ENCODE results near the gene ZNF385B.

ZNF385B gene

DNA sequence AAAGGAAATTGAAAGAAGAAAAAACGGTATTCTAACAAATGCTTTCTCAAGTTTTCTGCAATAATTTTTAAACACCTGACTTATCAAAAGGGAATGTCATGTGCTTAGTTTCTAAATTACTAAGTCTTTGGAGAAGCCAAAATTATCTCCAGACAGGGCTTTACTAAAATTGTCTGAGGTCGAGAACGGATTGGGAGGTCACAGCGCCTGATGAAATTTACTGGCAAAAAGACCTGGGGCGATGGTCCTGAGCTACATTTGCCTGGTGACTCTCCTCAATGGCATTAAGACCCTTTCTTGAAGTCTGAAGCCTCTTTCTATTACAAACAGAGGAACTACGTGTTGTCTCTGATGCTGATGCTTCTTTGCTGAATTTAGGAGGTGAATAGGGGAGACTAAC, 305.0 kb downstream of the ZNF385B start:
- H3K4me3 ChIP-seq (ENCODE audit: low read depth, low read length): no peak overlapping the region
- TF ChIP-seq, protein P1, sequence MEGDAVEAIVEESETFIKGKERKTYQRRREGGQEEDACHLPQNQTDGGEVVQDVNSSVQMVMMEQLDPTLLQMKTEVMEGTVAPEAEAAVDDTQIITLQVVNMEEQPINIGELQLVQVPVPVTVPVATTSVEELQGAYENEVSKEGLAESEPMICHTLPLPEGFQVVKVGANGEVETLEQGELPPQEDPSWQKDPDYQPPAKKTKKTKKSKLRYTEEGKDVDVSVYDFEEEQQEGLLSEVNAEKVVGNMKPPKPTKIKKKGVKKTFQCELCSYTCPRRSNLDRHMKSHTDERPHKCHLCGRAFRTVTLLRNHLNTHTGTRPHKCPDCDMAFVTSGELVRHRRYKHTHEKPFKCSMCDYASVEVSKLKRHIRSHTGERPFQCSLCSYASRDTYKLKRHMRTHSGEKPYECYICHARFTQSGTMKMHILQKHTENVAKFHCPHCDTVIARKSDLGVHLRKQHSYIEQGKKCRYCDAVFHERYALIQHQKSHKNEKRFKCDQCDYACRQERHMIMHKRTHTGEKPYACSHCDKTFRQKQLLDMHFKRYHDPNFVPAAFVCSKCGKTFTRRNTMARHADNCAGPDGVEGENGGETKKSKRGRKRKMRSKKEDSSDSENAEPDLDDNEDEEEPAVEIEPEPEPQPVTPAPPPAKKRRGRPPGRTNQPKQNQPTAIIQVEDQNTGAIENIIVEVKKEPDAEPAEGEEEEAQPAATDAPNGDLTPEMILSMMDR (IDR thresholded peaks at IDR 0.05; ENCODE audit: low read depth, low read length): no peak

DNA sequence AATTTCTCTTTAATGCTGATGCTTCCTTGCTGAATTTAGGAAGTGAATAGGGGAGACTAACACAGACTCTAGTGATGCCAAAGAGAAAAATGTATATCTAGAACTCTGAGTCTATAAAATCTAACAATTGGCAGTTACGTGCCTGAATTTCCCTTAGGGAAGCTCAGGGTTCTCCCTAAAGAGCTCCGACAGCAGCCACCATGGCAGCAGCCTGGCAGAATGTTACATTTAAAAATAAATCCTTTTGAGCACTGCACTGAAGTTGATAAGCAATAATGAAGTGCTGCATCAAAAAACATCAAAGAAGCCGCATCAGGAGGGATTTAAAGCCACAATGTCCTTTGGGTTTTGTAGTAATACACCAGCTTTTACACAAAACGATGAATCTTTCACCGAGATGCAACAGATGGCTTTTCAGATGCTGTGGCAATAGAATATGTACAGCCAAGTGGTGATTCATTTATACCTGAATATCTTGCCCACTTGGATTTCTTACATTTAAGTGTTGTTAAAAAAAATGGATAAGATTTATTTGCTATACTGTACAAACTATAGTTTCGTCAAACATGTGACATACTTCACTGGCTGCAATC, 305.6 kb downstream of the ZNF385B start:
- TF ChIP-seq, protein P1 (IDR thresholded peaks at IDR 0.05; ENCODE audit: low read depth, low read length): no peak
- no peak overlapping the region for H3K4me3 ChIP-seq (ENCODE audit: low read depth, low read length)

DNA sequence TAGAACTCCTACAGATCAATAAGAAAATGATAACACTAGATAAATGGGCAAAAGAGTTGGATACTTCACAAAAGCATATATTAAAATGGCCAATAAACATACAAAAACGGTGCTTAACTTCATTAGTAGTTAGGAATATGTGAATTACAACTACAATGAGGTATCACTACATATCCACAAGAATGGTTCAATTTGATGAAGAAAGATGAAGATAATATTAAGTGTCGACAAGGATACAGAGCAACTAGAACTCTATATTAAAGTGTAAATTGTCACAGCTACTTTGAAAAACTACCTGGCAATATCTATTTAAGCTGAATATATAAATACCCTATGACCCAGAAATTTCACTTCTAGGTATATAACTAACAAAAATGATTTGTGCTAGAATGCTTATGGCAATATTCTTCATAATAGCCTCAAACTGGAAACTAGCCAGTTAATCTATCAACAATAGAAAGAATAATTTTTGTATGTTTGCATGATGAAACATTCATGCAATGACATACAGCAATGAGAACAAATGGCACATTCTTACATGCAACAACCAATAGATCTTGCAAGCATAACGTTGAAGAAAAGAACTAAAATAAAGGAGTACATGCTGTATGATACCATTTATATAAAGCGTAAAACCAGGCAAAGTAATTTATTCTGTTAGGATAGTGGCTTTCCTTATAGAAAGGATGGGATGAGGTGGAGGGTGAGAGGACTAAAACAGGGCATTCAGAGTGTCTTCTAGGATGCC, 306.6 kb downstream of the ZNF385B start:
- TF ChIP-seq, protein P1 (IDR thresholded peaks at IDR 0.05; ENCODE audit: low read depth, low read length): no peak
- H3K4me3 ChIP-seq (ENCODE audit: low read depth, low read length): no peak overlapping the region

DNA sequence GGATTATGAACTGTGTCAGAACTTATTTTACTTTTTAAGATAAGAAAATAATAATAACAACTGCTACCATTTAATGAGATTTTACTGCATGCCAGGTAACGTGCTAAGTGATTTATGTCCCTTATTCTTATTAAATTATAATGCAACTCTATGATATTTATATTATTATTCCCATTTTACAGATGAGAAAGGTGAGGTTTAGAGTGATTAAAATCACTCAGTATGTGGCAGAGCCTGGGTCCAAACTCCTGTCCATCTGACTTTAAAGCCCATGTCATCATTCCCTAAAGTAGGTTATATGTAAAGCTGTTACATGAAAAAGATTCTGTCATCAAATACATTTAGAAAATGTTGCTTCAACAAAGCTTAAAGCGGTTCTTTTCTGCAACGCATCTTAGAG, 308.0 kb downstream of the ZNF385B start:
- TF ChIP-seq, protein P1 (IDR thresholded peaks at IDR 0.05; ENCODE audit: low read depth, low read length): no peak
- H3K4me3 ChIP-seq (ENCODE audit: low read depth, low read length): no peak overlapping the region

DNA sequence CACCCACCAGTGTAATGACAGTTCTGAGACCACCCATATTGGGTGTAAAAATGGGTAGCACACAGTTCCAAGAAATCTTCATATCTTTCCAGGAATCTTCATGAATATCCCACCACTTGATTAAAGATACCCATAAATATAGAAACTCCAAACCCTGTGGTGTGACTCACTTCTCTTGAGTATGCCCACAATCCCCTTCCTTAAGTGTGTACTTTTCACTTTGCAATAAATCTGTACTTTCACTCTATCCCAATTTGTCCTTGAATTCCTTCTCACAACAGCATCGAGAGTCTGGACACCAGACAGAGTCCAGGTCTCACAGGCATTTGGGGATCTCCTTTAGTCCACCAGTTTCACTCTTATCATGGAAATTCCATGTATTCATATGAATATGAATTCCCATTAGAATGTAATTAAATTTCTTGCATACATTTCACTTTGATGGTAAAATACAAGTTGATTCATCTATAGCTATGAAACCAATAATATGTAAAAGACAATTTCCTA, 309.8 kb downstream of the ZNF385B start:
- TF ChIP-seq, protein P1 (IDR thresholded peaks at IDR 0.05; ENCODE audit: low read depth, low read length): no peak
- H3K4me3 ChIP-seq (ENCODE audit: low read depth, low read length): no peak overlapping the region

DNA sequence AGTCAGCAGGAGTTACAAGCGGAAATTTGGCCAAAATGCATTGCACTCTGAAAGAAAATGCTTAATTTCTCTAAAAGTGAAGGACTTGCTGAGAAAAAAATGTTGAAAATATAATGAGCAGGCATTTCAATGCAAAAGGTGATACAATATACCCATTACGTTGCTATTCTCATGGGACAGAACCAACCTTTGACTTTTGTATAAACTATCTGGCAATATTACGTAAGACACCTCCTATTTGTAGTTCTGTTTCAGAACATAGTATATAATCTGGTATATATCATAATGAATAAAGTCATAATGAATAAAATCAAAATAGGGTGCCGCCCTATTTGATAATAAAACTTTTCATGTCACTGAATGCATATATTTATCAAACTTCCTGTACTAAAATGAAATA, 310.6 kb downstream of the ZNF385B start:
- TF ChIP-seq, protein P1 (IDR thresholded peaks at IDR 0.05; ENCODE audit: low read depth, low read length): no peak
- no peak overlapping the region for H3K4me3 ChIP-seq (ENCODE audit: low read depth, low read length)

DNA sequence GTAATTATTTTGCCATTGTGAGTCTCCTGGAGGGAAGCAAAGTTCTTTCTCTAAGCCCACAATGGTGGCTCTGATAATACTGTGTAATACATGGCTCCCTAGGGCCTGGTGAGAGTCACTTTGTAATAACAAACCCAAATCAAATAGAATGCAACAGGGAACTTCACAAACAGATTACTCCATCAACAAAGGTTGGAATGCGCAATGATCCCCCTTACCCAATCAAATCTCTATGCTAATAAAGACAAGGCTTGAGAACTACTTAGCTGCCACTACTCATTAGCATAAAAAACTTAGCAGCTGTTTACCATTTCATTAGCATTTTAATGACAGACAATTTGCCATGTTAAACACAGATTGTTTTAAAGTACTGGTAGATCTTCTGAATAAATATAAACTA, 311.2 kb downstream of the ZNF385B start:
- no peak overlapping the region for H3K4me3 ChIP-seq (ENCODE audit: low read depth, low read length)
- TF ChIP-seq, protein P1 (IDR thresholded peaks at IDR 0.05; ENCODE audit: low read depth, low read length): no peak
